DND-41 (cell line): ENCODE results near the gene PFAS.

Source experiments
- EZH2 ChIP-seq: IDR thresholded peaks from 3 replicates; pipeline ENCODE4 v1.6.1; 2012; ENCODE audit warnings: borderline replicate concordance, low read depth, mild to moderate bottlenecking, moderate library complexity, low read length, inconsistent platforms; ENCODE audit not compliant: severe bottlenecking
- TF ChIP-seq, protein P1 (sequence below): IDR thresholded peaks from 2 replicates; pipeline ENCODE4 v1.5.1; 2012; ENCODE audit warnings: borderline replicate concordance, low read length, moderate library complexity, mild to moderate bottlenecking; ENCODE audit not compliant: poor library complexity, severe bottlenecking; ENCODE audit errors: extremely low read depth

DNA sequence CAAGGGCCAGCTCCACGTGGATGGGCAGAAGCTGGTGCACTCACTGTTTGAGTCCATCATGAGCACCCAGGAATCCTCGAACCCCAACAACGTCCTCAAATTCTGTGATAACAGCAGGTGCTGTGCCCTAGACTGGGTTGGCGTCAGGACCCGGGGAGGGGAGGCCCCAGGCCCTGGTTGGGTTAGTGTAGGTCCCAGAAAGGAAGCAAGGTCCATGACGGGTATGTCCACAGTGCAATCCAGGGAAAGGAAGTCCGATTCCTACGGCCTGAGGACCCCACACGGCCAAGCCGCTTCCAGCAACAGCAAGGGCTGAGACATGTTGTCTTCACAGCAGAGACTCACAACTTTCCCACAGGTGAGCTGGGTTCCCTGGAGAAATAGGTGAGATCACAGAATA is 7.2 kb downstream of the PFAS start:
- TF ChIP-seq, protein P1, sequence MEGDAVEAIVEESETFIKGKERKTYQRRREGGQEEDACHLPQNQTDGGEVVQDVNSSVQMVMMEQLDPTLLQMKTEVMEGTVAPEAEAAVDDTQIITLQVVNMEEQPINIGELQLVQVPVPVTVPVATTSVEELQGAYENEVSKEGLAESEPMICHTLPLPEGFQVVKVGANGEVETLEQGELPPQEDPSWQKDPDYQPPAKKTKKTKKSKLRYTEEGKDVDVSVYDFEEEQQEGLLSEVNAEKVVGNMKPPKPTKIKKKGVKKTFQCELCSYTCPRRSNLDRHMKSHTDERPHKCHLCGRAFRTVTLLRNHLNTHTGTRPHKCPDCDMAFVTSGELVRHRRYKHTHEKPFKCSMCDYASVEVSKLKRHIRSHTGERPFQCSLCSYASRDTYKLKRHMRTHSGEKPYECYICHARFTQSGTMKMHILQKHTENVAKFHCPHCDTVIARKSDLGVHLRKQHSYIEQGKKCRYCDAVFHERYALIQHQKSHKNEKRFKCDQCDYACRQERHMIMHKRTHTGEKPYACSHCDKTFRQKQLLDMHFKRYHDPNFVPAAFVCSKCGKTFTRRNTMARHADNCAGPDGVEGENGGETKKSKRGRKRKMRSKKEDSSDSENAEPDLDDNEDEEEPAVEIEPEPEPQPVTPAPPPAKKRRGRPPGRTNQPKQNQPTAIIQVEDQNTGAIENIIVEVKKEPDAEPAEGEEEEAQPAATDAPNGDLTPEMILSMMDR = no peak
- TF ChIP-seq EZH2 = no peak
